Endothelial cell of umbilical vein (primary cell): ENCODE measurements around the gene ZSWIM4. TPM values are rescaled to one million over a fixed set of nuclear protein-coding genes. Genes with fewer than 3 reads are reported as not detected.
A peak's percentile ranks its signal among the peaks of the same experiment; 100 is the strongest.

ENCODE experiments used
- BruUV-seq: library from RNA; stranded (reverse); fragments of 400-500 nt; replicated peaks from 2 replicates; lab custom pipeline; 2021; lab: Mats Ljungman, UMichigan
- CTCF ChIA-PET: fragments of 300-600, 350-600 bp; sonication (Branson Sonifier 250); formaldehyde crosslinking; loops from one replicate; lab custom pipeline; 2021; ENCODE audit warnings: antibody characterized with exemption, inconsistent platforms; lab: Charles Lee
- POLR2A ChIA-PET: fragments of 300-600, 350-600 bp; sonication (Branson Sonifier 250); formaldehyde crosslinking; loops from one replicate; lab custom pipeline; 2021; ENCODE audit warnings: antibody characterized with exemption, inconsistent platforms; lab: Charles Lee
- DNase-seq: peaks from one replicate; pipeline ENCODE4 v3.0.0-alpha.2; 2011; ENCODE audit warnings: low read depth, low spot score
- FAIRE-seq: peaks from 2 replicates; lab custom pipeline; 2011; peaks lifted over from hg19 to GRCh38; lab: Jason Lieb, UNC
- H2AFZ ChIP-seq: 2 replicates; pipeline ENCODE4 v1.6.0; 2012; ENCODE audit warnings: low read depth, low read length, control low read depth, inconsistent platforms
- H3K27ac ChIP-seq: 2 replicates; pipeline ENCODE4 v1.5.1; 2011; ENCODE audit warnings: low read depth, mild to moderate bottlenecking, control low read depth, low read length, moderate library complexity; ENCODE audit not compliant: insufficient read depth
- H3K27me3 ChIP-seq, 2 experiments: 2 replicates each; pipeline versions ENCODE4 v1.6.0 to v1.6.1; 2011; ENCODE audit warnings: low read length in 2 of 2, mixed read lengths in 1 of 2; ENCODE audit not compliant: control insufficient read depth in 2 of 2, insufficient read depth in 2 of 2
- H3K36me3 ChIP-seq, 2 experiments: 2 replicates in 1 of 2; 3 replicates in 1 of 2; pipeline ENCODE4 v1.5.1; 2011; ENCODE audit warnings: low read length in 2 of 2, mild to moderate bottlenecking in 1 of 2, moderate library complexity in 1 of 2; ENCODE audit not compliant: control insufficient read depth in 2 of 2, insufficient read depth in 2 of 2; ENCODE audit errors: extremely low read depth in 1 of 2
- H3K4me1 ChIP-seq: 3 replicates; pipeline ENCODE4 v1.5.1; 2011; ENCODE audit warnings: mild to moderate bottlenecking, low read length; ENCODE audit not compliant: control insufficient read depth, insufficient read depth; ENCODE audit errors: extremely low read depth
- H3K4me2 ChIP-seq: 2 replicates; pipeline ENCODE4 v1.6.1; 2011; ENCODE audit warnings: low read length, control low read depth, mixed read lengths; ENCODE audit not compliant: insufficient read depth
- H3K4me3 ChIP-seq, 3 experiments: fragments of 200-600 bp in 1 of 3; sonication (generic), shearing (Covaris generic) in 1 of 3; replicated peaks in 1 of 3; 2 replicates each; pipeline ENCODE4 v1.5.1; 2011 to 2016; ENCODE audit warnings: control low read depth in 3 of 3, low read length in 3 of 3, mild to moderate bottlenecking in 2 of 3, inconsistent platforms in 1 of 3, low read depth in 1 of 3, moderate library complexity in 1 of 3; ENCODE audit not compliant: insufficient read depth in 1 of 3
- H3K79me2 ChIP-seq: 2 replicates; pipeline ENCODE4 v1.6.0; 2012; ENCODE audit warnings: low read length, inconsistent platforms; ENCODE audit not compliant: control insufficient read depth, insufficient read depth
- H3K9ac ChIP-seq: replicated peaks from 2 replicates; pipeline ENCODE3; 2011; ENCODE audit warnings: low read length, control low read depth; ENCODE audit not compliant: insufficient read depth; ENCODE audit errors: extremely low read depth
- H3K9me1 ChIP-seq: replicated peaks from 3 replicates; pipeline ENCODE4 v1.6.0; 2011; ENCODE audit warnings: mild to moderate bottlenecking, low read length; ENCODE audit not compliant: control insufficient read depth, insufficient read depth; ENCODE audit errors: extremely low read depth
- H3K9me3 ChIP-seq: replicated peaks from 2 replicates; pipeline ENCODE4 v1.5.1; 2012; ENCODE audit warnings: low read length, inconsistent platforms; ENCODE audit not compliant: control insufficient read depth, insufficient read depth
- H4K20me1 ChIP-seq: replicated peaks from 2 replicates; pipeline ENCODE3; 2011; ENCODE audit warnings: mild to moderate bottlenecking, low read length; ENCODE audit not compliant: control insufficient read depth, insufficient read depth; ENCODE audit errors: extremely low read depth
- EZH2 ChIP-seq: IDR thresholded peaks from 2 replicates; pipeline ENCODE4 v1.6.1; 2012; ENCODE audit warnings: borderline replicate concordance, low read depth, mild to moderate bottlenecking, moderate library complexity, low read length, inconsistent platforms; ENCODE audit not compliant: severe bottlenecking
- FOS ChIP-seq: IDR thresholded peaks from 2 replicates; pipeline ENCODE4 v1.6.1; 2011; ENCODE audit warnings: mild to moderate bottlenecking, low read length, moderate library complexity, borderline replicate concordance; ENCODE audit not compliant: insufficient read depth
- GATA2 ChIP-seq: IDR thresholded peaks from 2 replicates; pipeline ENCODE4 v1.7.0; 2011; ENCODE audit warnings: low read depth, mild to moderate bottlenecking, moderate library complexity, mixed read lengths, low read length; ENCODE audit not compliant: insufficient read length, insufficient read depth
- POLR2AphosphoS5 ChIP-seq: IDR thresholded peaks from 2 replicates; pipeline ENCODE4 v1.6.1; 2012; ENCODE audit warnings: low read depth, mild to moderate bottlenecking, control low read depth, low read length, moderate library complexity; ENCODE audit not compliant: insufficient read depth
- dilution Hi-C: fragments of 300-500 bp; cut with MboI; formaldehyde crosslinking; loops from one replicate; pipeline ENCODE4 v1.15.0; 2019; ENCODE audit warnings: low sequenced_read_pairs; ENCODE audit not compliant: extremely low pct_ligation_motif_present
- intact Hi-C: fragments of 100-400 bp; cut with micrococcal nuclease; formaldehyde crosslinking; loops from one replicate; pipeline ENCODE4 v1.10.0; 2022
- polyA plus RNA-seq, 4 experiments: library from polyadenylated mRNA; depleted of rRNA in 3 of 4; stranded (reverse) in 3 of 4; unstranded in 1 of 4; fragments of >200 nt; gene quantifications; 2 replicates each; pipeline versions ENCODE4 v1.2.1 to v1.2.3, GENCODE V29; 2011 to 2012; ENCODE audit warnings: missing spikeins in 1 of 4
- total RNA-seq: library from RNA; stranded (reverse); gene quantifications from 2 replicates; pipeline ENCODE4 v1.2.3, GENCODE V29; 2021
- TF ChIP-seq, protein P1 (sequence below), 2 donors: IDR thresholded peaks; 1 replicate in 1 of 2; 2 replicates in 1 of 2; pipeline ENCODE4 v1.5.1; 2011; ENCODE audit warnings: low read length in 2 of 2, mild to moderate bottlenecking in 2 of 2, moderate library complexity in 2 of 2, control low read depth in 1 of 2, inconsistent platforms in 1 of 2, low read depth in 1 of 2; ENCODE audit not compliant: insufficient read depth in 1 of 2; ENCODE audit errors: extremely low read depth in 1 of 2
- TF ChIP-seq, protein P2 (sequence below): IDR thresholded peaks from 2 replicates; pipeline ENCODE4 v1.6.1; 2011; ENCODE audit not compliant: insufficient read depth, insufficient read length

The ZSWIM4 gene
- total and polyA plus RNA-seq, 2 donors (not counting 3 experiments of a cell fraction or from before 2014, with no cell fraction given), result 12.7 to 26.6 TPM

DNA sequence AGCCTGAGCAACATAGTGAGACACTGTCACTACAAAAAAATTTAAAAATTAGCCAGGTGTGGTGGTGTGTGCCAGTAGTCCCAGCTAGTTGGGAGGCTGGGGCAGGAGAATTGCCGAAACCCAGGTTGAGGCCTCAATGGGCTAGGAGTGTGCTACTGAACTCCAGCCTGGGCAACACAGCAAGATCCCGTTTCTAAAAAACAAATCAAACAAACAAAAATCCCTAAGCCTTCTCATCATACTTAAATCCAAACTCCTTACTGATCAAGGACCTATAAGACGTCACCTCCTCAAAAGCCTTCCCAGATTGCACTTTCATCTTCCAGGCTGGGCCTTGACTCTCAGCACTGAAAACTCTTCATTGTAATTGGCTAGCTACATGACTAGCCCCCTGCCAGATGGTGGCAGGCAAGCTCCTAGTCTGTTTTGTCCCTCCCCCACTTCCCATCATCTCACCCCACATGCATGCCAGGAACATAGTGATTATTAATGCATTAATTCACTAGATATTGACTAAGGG lies 64.2 kb downstream of the ZSWIM4 start:
- intact Hi-C loops (no loop called here), dilution Hi-C loops (no loop called here)
- Histone ChIP-seq H3K9me1 (no peaks in the 10 kb centered on the region), H3K4me2 (no peak overlapping the region), H2AFZ (no peak overlapping the region), H3K4me1 (peaks cover 11% of the 10 kb centered on the region), H3K27me3 (no peaks in the 10 kb centered on the region), H3K36me3 (no peaks in the 10 kb centered on the region), H4K20me1 (no peaks in the 10 kb centered on the region), H3K9me3 (no peaks in the 10 kb centered on the region), H3K27ac (no peak overlapping the region), H3K9ac (no peak overlapping the region), H3K4me3 (no peak overlapping the region), H3K79me2 (no peaks in the 10 kb centered on the region)
- POLR2A ChIA-PET, result interaction anchor here (0.6 to 1.4 kb wide), 2 partner anchors 20 to 47 kb away, joined by 4 read pairs; no protein-coding TSS in a partner anchor
- TF ChIP-seq, protein P1, sequence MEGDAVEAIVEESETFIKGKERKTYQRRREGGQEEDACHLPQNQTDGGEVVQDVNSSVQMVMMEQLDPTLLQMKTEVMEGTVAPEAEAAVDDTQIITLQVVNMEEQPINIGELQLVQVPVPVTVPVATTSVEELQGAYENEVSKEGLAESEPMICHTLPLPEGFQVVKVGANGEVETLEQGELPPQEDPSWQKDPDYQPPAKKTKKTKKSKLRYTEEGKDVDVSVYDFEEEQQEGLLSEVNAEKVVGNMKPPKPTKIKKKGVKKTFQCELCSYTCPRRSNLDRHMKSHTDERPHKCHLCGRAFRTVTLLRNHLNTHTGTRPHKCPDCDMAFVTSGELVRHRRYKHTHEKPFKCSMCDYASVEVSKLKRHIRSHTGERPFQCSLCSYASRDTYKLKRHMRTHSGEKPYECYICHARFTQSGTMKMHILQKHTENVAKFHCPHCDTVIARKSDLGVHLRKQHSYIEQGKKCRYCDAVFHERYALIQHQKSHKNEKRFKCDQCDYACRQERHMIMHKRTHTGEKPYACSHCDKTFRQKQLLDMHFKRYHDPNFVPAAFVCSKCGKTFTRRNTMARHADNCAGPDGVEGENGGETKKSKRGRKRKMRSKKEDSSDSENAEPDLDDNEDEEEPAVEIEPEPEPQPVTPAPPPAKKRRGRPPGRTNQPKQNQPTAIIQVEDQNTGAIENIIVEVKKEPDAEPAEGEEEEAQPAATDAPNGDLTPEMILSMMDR (IDR thresholded peaks at IDR 0.05; ENCODE audit: extremely low read depth in 1 of 2, insufficient read depth in 1 of 2, low read depth in 1 of 2, low read length in 2 of 2), result peak in 1 of 2 donors; percentile 6
- TF ChIP-seq EZH2, result no peak
- CTCF ChIA-PET, result interaction anchor here (0.6 to 6.1 kb wide), 5 partner anchors 19 to 213 kb away, joined by 3 to 58 read pairs (median 4); partner anchors contain the start of gene MISP3
- FAIRE-seq, result no peak
- BruUV-seq, result no TSS peak
- peak; percentile 64 for DNase-seq

DNA sequence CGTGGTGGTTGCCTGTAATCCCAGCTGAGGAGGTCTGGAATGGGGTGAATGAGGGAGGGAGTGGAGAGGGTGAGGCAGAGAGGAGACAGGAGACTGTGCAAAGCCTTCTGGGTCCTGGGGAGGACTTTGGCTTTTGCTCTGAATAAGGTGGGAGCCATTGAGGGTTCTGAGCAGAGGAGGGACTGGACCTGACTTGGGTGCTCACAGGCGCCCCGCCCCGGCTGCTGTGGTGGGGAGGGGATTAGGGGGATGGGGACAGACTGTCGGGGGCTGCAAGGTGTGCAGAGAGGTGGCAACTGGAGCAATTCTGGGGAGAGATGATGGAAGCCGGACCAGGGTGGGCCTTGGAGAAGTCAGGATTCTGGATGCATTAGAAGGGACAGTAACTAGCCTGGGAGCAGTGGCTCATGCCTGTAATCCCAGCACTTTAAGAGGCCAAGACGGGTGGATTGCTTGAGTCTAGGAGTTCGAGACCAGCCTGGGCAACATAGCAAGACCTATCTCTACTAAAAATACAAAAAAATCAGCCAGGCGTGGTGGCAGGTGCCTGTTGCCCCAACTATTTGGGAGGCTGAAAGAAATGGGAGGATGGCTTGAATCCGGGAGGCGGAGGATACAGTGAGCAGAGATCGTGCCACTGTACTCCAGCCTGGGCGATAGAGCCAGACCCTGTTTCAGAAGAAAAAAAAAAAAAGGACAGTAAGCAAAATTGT lies 65.6 kb downstream of the ZSWIM4 start:
- Histone ChIP-seq H3K27me3 (no peaks in the 10 kb centered on the region), H3K36me3 (no peaks in the 10 kb centered on the region), H3K9me3 (no peaks in the 10 kb centered on the region), H3K27ac (peak overlapping the region; percentile 99), H3K9me1 (no peaks in the 10 kb centered on the region), H3K4me1 (peaks cover 11% of the 10 kb centered on the region), H4K20me1 (no peaks in the 10 kb centered on the region), H3K4me3 (no peak overlapping the region), H3K9ac (no peak overlapping the region), H3K79me2 (no peaks in the 10 kb centered on the region), H2AFZ (no peak overlapping the region), H3K4me2 (no peak overlapping the region)
- no peak for TF ChIP-seq FOS
- no peak for TF ChIP-seq EZH2
- no peak for TF ChIP-seq POLR2AphosphoS5
- TF ChIP-seq, protein P1 (IDR thresholded peaks at IDR 0.05; ENCODE audit: extremely low read depth in 1 of 2, insufficient read depth in 1 of 2, low read depth in 1 of 2, low read length in 2 of 2), result no peak
- TF ChIP-seq GATA2, result no peak
- TF ChIP-seq, protein P2, sequence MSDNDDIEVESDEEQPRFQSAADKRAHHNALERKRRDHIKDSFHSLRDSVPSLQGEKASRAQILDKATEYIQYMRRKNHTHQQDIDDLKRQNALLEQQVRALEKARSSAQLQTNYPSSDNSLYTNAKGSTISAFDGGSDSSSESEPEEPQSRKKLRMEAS, result no peak
- POLR2A ChIA-PET, result interaction anchor here (1.8 to 2.0 kb wide), 2 partner anchors 21 to 24 kb away, joined by 16 to 25 read pairs; no protein-coding TSS in a partner anchor
- intact Hi-C loops (no loop called here), dilution Hi-C loops (no loop called here)
- no TSS peak for BruUV-seq
- CTCF ChIA-PET, result interaction anchor here (0.9 to 6.1 kb wide), 12 partner anchors 8 to 212 kb away, joined by 3 to 77 read pairs (median 18); partner anchors contain the start of genes C19orf53, MISP3 and ZSWIM4
- FAIRE-seq, result no peak
- no peak for DNase-seq
